SK-N-SH (cell line): ENCODE data around the gene FOXI1.

Experiments
- CTCF ChIP-seq: fragments of 200-600 bp; sonication (generic); IDR thresholded peaks from 2 replicates; pipeline ENCODE4 v1.6.1; 2017; ENCODE audit warnings: antibody characterized with exemption, mild to moderate bottlenecking, moderate library complexity
- MAX ChIP-seq: IDR thresholded peaks from 2 replicates; pipeline ENCODE4 v1.4.0; 2012; ENCODE audit warnings: low read depth
- NFIC ChIP-seq: IDR thresholded peaks from 2 replicates; pipeline ENCODE4 v1.4.0; 2012; ENCODE audit warnings: borderline replicate concordance
- REST ChIP-seq: IDR thresholded peaks from 2 replicates; pipeline ENCODE4 v1.6.1; 2012; ENCODE audit warnings: mild to moderate bottlenecking, low read depth, low read length, moderate library complexity
- RXRA ChIP-seq: IDR thresholded peaks from 2 replicates; pipeline ENCODE4 v1.4.0; 2012; ENCODE audit warnings: low read depth, mild to moderate bottlenecking, borderline replicate concordance

GRCh38 chr5:170141636-170142035 lies 35.9 kb downstream of the FOXI1 start:
- TF ChIP-seq CTCF, result no peak
- TF ChIP-seq REST, result no peak
- TF ChIP-seq RXRA, result no peak
- no peak for TF ChIP-seq NFIC
- no peak for TF ChIP-seq MAX
